ENCODE measurements around the gene ZNF274.

Gene ZNF274

DNA sequence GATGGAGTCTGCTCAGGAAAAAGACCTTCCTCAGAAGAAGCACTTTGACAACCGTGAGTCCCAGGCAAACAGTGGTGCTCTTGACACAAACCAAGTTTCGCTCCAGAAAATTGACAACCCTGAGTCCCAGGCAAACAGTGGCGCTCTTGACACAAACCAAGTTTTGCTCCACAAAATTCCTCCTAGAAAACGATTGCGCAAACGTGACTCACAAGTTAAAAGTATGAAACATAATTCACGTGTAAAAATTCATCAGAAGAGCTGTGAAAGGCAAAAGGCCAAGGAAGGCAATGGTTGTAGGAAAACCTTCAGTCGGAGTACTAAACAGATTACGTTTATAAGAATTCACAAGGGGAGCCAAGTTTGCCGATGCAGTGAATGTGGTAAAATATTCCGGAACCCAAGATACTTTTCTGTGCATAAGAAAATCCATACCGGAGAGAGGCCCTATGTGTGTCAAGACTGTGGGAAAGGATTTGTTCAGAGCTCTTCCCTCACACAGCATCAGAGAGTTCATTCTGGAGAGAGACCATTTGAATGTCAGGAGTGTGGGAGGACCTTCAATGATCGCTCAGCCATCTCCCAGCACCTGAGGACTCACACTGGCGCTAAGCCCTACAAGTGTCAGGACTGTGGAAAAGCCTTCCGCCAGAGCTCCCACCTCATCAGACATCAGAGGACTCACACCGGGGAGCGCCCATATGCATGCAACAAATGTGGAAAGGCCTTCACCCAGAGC is 29.6 kb downstream of the ZNF274 start:
- H3K9me3 ChIP-seq (ENCODE audit: insufficient read depth, low read length) = peaks cover 12% of the 10 kb centered on the region; the same call in 1 of the 2 replicates
- no peaks in the 10 kb centered on the region for H3F3A ChIP-seq (ENCODE audit: insufficient read depth)

DNA sequence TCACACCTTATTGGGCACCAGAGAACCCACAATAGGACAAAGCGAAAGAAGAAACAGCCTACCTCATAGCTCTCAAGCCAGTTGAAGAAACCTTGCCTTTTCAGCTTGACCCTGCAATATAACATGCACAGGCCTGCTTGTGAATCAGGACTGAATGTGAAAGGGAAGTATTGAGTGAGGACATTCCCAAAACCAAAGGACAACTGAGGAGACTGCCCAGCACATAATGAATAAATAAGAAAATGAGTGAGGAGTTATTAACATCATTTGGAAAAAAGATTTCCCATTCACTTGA is 30.2 kb downstream of the ZNF274 start:
- Histone ChIP-seq H4K20me1 (ENCODE audit: low read depth, low read length) (no peaks in the 10 kb centered on the region), H3K79me2 (ENCODE audit: insufficient read depth, low read length) (no peaks in the 10 kb centered on the region), H3F3A (ENCODE audit: insufficient read depth) (no peaks in the 10 kb centered on the region), H3K27me3 (ENCODE audit: low read length) (no peaks in the 10 kb centered on the region), H3K27ac (ENCODE audit: low read depth, low read length) (no peak overlapping the region), H3K4me3 (ENCODE audit: insufficient read depth, low read length, poor library complexity, severe bottlenecking) (no peak overlapping the region), H3K9ac (ENCODE audit: low read length) (no peak overlapping the region), H3K9me2 (replicated peaks; ENCODE audit: insufficient read depth, low read length) (no peaks in the 10 kb centered on the region), H3K36me3 (ENCODE audit: low read length) (peaks cover 51% of the 10 kb centered on the region), H2AFZ (ENCODE audit: low read depth, low read length, severe bottlenecking) (no peak overlapping the region), H3K4me2 (ENCODE audit: low read depth, low read length, poor library complexity, severe bottlenecking) (no peak overlapping the region), H3K9me3 (ENCODE audit: insufficient read depth, low read length) (peaks cover 12% of the 10 kb centered on the region; the same call in 1 of the 2 replicates)
- TF ChIP-seq EZH2phosphoT487 (conservative IDR thresholded peaks at IDR 0.05; ENCODE audit: low read length) (no peak), CTCF (IDR thresholded peaks at IDR 0.05; ENCODE audit: insufficient read depth, low read length, poor library complexity, severe bottlenecking) (no peak)

More for the DNA sequence above, 29.6 kb downstream of the ZNF274 start:
- H3K27ac ChIP-seq (ENCODE audit: low read depth, low read length) = no peak overlapping the region
- no peaks in the 10 kb centered on the region for H3K9me2 ChIP-seq (replicated peaks; ENCODE audit: insufficient read depth, low read length)
- TF ChIP-seq CTCF (IDR thresholded peaks at IDR 0.05; ENCODE audit: insufficient read depth, low read length, poor library complexity, severe bottlenecking) (no peak), EZH2phosphoT487 (conservative IDR thresholded peaks at IDR 0.05; ENCODE audit: low read length) (no peak)
- no peak overlapping the region for H3K4me3 ChIP-seq (ENCODE audit: insufficient read depth, low read length, poor library complexity, severe bottlenecking)
- no peaks in the 10 kb centered on the region for H3K79me2 ChIP-seq (ENCODE audit: insufficient read depth, low read length)
- H3K4me2 ChIP-seq (ENCODE audit: low read depth, low read length, poor library complexity, severe bottlenecking) = no peak overlapping the region
- H3K9ac ChIP-seq (ENCODE audit: low read length) = no peak overlapping the region
- H3K36me3 ChIP-seq (ENCODE audit: low read length) = peaks cover 53% of the 10 kb centered on the region
- no peaks in the 10 kb centered on the region for H4K20me1 ChIP-seq (ENCODE audit: low read depth, low read length)
- H2AFZ ChIP-seq (ENCODE audit: low read depth, low read length, severe bottlenecking) = no peak overlapping the region
- no peaks in the 10 kb centered on the region for H3K27me3 ChIP-seq (ENCODE audit: low read length)

DNA sequence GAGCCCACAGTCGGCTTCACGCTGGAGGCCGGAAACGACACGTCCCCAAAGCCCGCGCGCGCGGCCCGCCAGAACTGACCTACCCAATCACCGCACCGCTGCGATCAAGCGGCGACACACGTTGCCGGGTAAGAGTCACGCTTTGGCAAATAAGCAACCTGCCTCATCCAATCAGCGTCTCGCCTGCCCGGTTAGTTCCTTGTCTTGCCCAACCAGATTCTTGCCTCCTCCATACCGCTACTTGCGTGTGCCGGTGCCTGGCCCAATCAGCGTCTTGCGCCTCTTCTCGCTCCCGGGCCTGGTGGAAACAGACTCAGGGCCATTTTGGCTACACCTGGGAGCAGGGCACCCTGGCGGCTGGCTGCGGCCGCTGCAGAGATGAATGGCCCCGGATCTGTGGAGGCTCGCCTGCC is 34.2 kb downstream of the ZNF274 start:
- no peak overlapping the region for H2AFZ ChIP-seq (ENCODE audit: low read depth, low read length, severe bottlenecking)
- no peaks in the 10 kb centered on the region for H3K27me3 ChIP-seq (ENCODE audit: low read length)
- H3F3A ChIP-seq (ENCODE audit: insufficient read depth) = no peaks in the 10 kb centered on the region
- H4K20me1 ChIP-seq (ENCODE audit: low read depth, low read length) = no peaks in the 10 kb centered on the region
- no peak overlapping the region for H3K4me3 ChIP-seq (ENCODE audit: insufficient read depth, low read length, poor library complexity, severe bottlenecking)
- peaks cover 20% of the 10 kb centered on the region for H3K36me3 ChIP-seq (ENCODE audit: low read length)
- peaks cover 4% of the 10 kb centered on the region; the same call in 1 of the 2 replicates for H3K9me3 ChIP-seq (ENCODE audit: insufficient read depth, low read length)
- no peak overlapping the region for H3K27ac ChIP-seq (ENCODE audit: low read depth, low read length)
- no peak overlapping the region for H3K4me2 ChIP-seq (ENCODE audit: low read depth, low read length, poor library complexity, severe bottlenecking)
- no peaks in the 10 kb centered on the region for H3K9me2 ChIP-seq (replicated peaks; ENCODE audit: insufficient read depth, low read length)
- H3K79me2 ChIP-seq (ENCODE audit: insufficient read depth, low read length) = no peaks in the 10 kb centered on the region
- TF ChIP-seq EZH2phosphoT487 (conservative IDR thresholded peaks at IDR 0.05; ENCODE audit: low read length) (no peak), CTCF (IDR thresholded peaks at IDR 0.05; ENCODE audit: insufficient read depth, low read length, poor library complexity, severe bottlenecking) (no peak)
- no peak overlapping the region for H3K9ac ChIP-seq (ENCODE audit: low read length)

Data from SU-DHL-6 (cell line).